SU-DHL-6 (cell line): ENCODE results near the gene EDARADD.

Experiments
- CTCF ChIP-seq: fragments of 200-600 bp; sonication (generic); IDR thresholded peaks from one replicate; pipeline ENCODE4 v1.5.1; 2017; ENCODE audit warnings: antibody characterized with exemption, mild to moderate bottlenecking, low read length, moderate library complexity; ENCODE audit not compliant: insufficient read depth, poor library complexity, severe bottlenecking
- EZH2phosphoT487 ChIP-seq: fragments of 200-600 bp; sonication (generic), shearing (Covaris generic); conservative IDR thresholded peaks from 2 replicates; pipeline ENCODE4 v1.6.1; 2018; ENCODE audit warnings: mild to moderate bottlenecking, antibody characterized with exemption, low read length, moderate library complexity, mixed read lengths

GRCh38 chr1:236465959-236466303 is 71.8 kb downstream of the EDARADD start:
- TF ChIP-seq CTCF (no peak), EZH2phosphoT487 (no peak)
